MM.1S (cell line): Measurements from ENCODE around the gene OSTN.
"Not testable (repeated sequence)": the region's sequence is repeated elsewhere in the genome, so short reads cannot be mapped to it uniquely, and the experiment has no call there.

Source experiments
- DNase-seq: peaks from one replicate; pipeline ENCODE4 v3.0.0-alpha.2; 2015
- H2AFZ ChIP-seq: fragments of 300-600 bp; sonication (generic); 2 replicates; pipeline ENCODE4 v1.6.0; 2016; ENCODE audit warnings: antibody characterized with exemption, low read length
- H3F3A ChIP-seq: fragments of 300-600 bp; sonication (generic); 2 replicates; pipeline ENCODE4 v1.6.1; 2016; ENCODE audit warnings: mild to moderate bottlenecking, antibody characterized with exemption, low read length, moderate library complexity, mixed read lengths; ENCODE audit not compliant: insufficient read depth
- H3K27ac ChIP-seq: fragments of 300-600 bp; sonication (generic); 2 replicates; pipeline ENCODE4 v1.5.1; 2016; ENCODE audit warnings: mild to moderate bottlenecking, low read length
- H3K27me3 ChIP-seq: fragments of 300-600 bp; sonication (generic); replicated peaks from 2 replicates; pipeline ENCODE4 v1.6.0; 2016; ENCODE audit warnings: low read length; ENCODE audit not compliant: insufficient read depth
- H3K36me3 ChIP-seq: fragments of 300-600 bp; sonication (generic); replicated peaks from 2 replicates; pipeline ENCODE4 v1.6.1; 2016; ENCODE audit warnings: mild to moderate bottlenecking, low read length, mixed read lengths; ENCODE audit not compliant: insufficient read depth
- H3K4me1 ChIP-seq: fragments of 300-600 bp; sonication (generic); 2 replicates; pipeline ENCODE4 v1.6.1; 2016; ENCODE audit warnings: low read length, mixed read lengths
- H3K4me2 ChIP-seq: fragments of 300-600 bp; sonication (generic); 2 replicates; pipeline ENCODE4 v1.6.0; 2016; ENCODE audit warnings: low read depth, low read length
- H3K4me3 ChIP-seq: fragments of 300-600 bp; sonication (generic); 2 replicates; pipeline ENCODE4 v1.5.1; 2016; ENCODE audit warnings: low read length, mixed read lengths
- H3K79me2 ChIP-seq: fragments of 300-600 bp; sonication (generic); 2 replicates; pipeline ENCODE4 v1.6.1; 2016; ENCODE audit warnings: mixed run types, low read length, mixed read lengths
- H3K9ac ChIP-seq: fragments of 300-600 bp; sonication (generic); 2 replicates; pipeline ENCODE4 v1.6.1; 2016; ENCODE audit warnings: low read length, mixed read lengths
- H3K9me2 ChIP-seq: fragments of 300-600 bp; sonication (generic); replicated peaks from 2 replicates; pipeline ENCODE4 v1.6.1; 2016; ENCODE audit warnings: mild to moderate bottlenecking, low read length, mixed read lengths; ENCODE audit not compliant: insufficient read depth
- H3K9me3 ChIP-seq: fragments of 300-600 bp; sonication (generic); replicated peaks from 2 replicates; pipeline ENCODE4 v1.6.1; 2016; ENCODE audit warnings: mild to moderate bottlenecking, low read length, mixed read lengths; ENCODE audit not compliant: insufficient read depth
- H4K20me1 ChIP-seq: fragments of 300-600 bp; sonication (generic); 2 replicates; pipeline ENCODE4 v1.6.1; 2016; ENCODE audit warnings: mild to moderate bottlenecking, low read length, moderate library complexity, mixed read lengths; ENCODE audit not compliant: insufficient read depth
- EZH2 ChIP-seq: fragments of 300-600 bp; sonication (generic); optimal IDR thresholded peaks from 2 replicates; pipeline ENCODE3; 2017; ENCODE audit warnings: low read depth, mild to moderate bottlenecking, antibody characterized with exemption, low read length, mixed read lengths
- EZH2phosphoT487 ChIP-seq: fragments of 300-600 bp; sonication (generic); IDR thresholded peaks from 2 replicates; pipeline ENCODE4 v1.6.1; 2018; ENCODE audit warnings: antibody characterized with exemption, low read length
- TF ChIP-seq, protein P1 (sequence below): fragments of 300-600 bp; sonication (generic); IDR thresholded peaks from 2 replicates; pipeline ENCODE4 v1.5.1; 2016; ENCODE audit warnings: antibody characterized with exemption, low read length, mixed read lengths

The OSTN gene

DNA sequence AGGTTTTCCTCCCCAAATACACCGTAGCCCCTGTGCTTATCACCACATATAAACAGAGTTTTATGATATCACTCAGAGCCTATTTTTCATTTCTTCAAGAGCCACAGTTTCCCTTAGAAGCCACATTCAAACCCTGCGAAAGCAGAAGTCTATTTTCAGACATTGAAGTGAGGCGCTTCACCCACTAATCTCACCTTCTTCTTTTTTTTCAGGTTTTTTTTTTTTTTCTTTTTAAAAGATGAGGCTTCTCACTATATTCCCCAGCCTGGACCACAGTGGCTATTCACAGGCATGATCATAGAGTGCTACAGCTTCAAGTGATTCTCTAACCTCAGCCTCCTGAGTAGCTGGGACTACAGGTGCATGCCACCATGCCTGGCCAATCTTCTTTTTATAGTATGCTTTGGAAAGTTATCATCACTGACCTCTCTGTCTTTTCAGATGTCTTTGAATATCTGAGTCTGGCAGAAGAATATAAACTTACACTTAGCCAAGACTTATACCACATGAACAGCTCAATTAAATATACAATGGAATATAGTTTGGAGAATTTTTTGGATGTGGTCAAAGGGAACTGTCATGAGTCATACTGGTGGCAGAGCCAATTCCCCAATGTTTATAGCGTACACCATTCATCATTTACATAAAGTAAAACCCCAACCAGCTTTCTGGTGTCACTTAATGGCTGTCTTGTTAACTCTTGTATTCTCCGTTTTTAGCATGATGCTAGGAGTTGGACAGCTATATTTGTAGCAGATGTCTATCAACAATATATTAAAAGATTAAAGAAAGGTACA, 70.4 kb downstream of the OSTN start:
- no peak for DNase-seq
- H3K4me1 ChIP-seq, result no peaks in the 10 kb centered on the region

GRCh38 chr3:191275244-191275643, 76.2 kb downstream of the OSTN start:
- not testable (repeated sequence) for H3K27me3 ChIP-seq, H4K20me1 ChIP-seq

More for the DNA sequence above, 70.4 kb downstream of the OSTN start:
- Histone ChIP-seq H2AFZ (no peak overlapping the region), H3K27ac (no peak overlapping the region), H3K9me2 (no peaks in the 10 kb centered on the region), H4K20me1 (no peaks in the 10 kb centered on the region), H3K9ac (no peak overlapping the region), H3K4me3 (no peak overlapping the region), H3F3A (no peaks in the 10 kb centered on the region), H3K27me3 (no peaks in the 10 kb centered on the region), H3K79me2 (no peaks in the 10 kb centered on the region), H3K9me3 (no peaks in the 10 kb centered on the region), H3K4me2 (no peak overlapping the region), H3K36me3 (no peaks in the 10 kb centered on the region)
- TF ChIP-seq EZH2 (no peak), EZH2phosphoT487 (no peak)
- TF ChIP-seq, protein P1, sequence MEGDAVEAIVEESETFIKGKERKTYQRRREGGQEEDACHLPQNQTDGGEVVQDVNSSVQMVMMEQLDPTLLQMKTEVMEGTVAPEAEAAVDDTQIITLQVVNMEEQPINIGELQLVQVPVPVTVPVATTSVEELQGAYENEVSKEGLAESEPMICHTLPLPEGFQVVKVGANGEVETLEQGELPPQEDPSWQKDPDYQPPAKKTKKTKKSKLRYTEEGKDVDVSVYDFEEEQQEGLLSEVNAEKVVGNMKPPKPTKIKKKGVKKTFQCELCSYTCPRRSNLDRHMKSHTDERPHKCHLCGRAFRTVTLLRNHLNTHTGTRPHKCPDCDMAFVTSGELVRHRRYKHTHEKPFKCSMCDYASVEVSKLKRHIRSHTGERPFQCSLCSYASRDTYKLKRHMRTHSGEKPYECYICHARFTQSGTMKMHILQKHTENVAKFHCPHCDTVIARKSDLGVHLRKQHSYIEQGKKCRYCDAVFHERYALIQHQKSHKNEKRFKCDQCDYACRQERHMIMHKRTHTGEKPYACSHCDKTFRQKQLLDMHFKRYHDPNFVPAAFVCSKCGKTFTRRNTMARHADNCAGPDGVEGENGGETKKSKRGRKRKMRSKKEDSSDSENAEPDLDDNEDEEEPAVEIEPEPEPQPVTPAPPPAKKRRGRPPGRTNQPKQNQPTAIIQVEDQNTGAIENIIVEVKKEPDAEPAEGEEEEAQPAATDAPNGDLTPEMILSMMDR, result no peak

DNA sequence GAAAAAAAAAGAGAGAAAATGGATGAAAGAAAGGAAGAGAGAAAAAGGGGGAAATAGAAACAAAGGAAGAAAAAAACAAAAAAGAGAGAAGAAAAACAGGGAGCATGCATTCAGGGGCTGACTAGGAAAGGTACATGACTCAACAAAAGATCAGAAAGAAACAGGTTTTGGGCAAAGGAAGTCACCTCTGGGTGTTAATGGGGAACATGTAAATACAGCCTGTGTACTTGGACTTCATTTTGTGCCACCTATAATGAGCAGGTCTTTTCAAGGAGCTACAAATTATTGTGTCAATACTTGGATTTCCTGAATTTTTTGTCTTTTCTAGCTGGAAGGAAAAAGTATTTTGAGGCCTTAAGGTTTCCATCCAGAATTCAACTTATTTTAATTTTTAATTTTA, 76.7 kb downstream of the OSTN start:
- H3K9me2 ChIP-seq, result no peaks in the 10 kb centered on the region
- H3K4me2 ChIP-seq, result no peak overlapping the region
- H3K36me3 ChIP-seq, result no peaks in the 10 kb centered on the region
- H3K4me1 ChIP-seq, result no peaks in the 10 kb centered on the region
- H3K79me2 ChIP-seq, result no peaks in the 10 kb centered on the region
- no peaks in the 10 kb centered on the region for H3K9me3 ChIP-seq
- no peak overlapping the region for H3K4me3 ChIP-seq
- H3K9ac ChIP-seq, result no peak overlapping the region
- no peaks in the 10 kb centered on the region for H3F3A ChIP-seq
- no peak for DNase-seq
- no peak overlapping the region for H3K27ac ChIP-seq
- no peak overlapping the region for H2AFZ ChIP-seq
- TF ChIP-seq, protein P1, result no peak
- TF ChIP-seq EZH2, result no peak
- TF ChIP-seq EZH2phosphoT487, result no peak
- H4K20me1 ChIP-seq, result no peaks in the 10 kb centered on the region
- no peaks in the 10 kb centered on the region for H3K27me3 ChIP-seq

More at GRCh38 chr3:191275244-191275643, 76.2 kb downstream of the OSTN start:
- H3K9me2 ChIP-seq, H3K27ac ChIP-seq, H3K36me3 ChIP-seq, H2AFZ ChIP-seq, H3F3A ChIP-seq, H3K4me2 ChIP-seq, DNase-seq, H3K4me1 ChIP-seq, H3K9me3 ChIP-seq, H3K79me2 ChIP-seq, H3K9ac ChIP-seq, H3K4me3 ChIP-seq: not testable (repeated sequence)

- no peak for DNase-seq
- Histone ChIP-seq H4K20me1 (no peaks in the 10 kb centered on the region), H3K4me1 (no peaks in the 10 kb centered on the region), H3K36me3 (no peaks in the 10 kb centered on the region), H2AFZ (no peak overlapping the region), H3K27ac (no peak overlapping the region), H3K4me2 (no peak overlapping the region), H3K9ac (no peak overlapping the region), H3K27me3 (no peaks in the 10 kb centered on the region), H3K9me3 (no peaks in the 10 kb centered on the region), H3K9me2 (no peaks in the 10 kb centered on the region), H3F3A (no peaks in the 10 kb centered on the region), H3K79me2 (no peaks in the 10 kb centered on the region), H3K4me3 (no peak overlapping the region)
- TF ChIP-seq, protein P1, result no peak
- no peak for TF ChIP-seq EZH2
- TF ChIP-seq EZH2phosphoT487, result no peak
Observed at GRCh38 chr3:191280111-191280510, 81.1 kb downstream of the OSTN start.
